Spleen (tissue), 11 donors: ENCODE results near the gene PRSS21. TPM values are rescaled to one million over a fixed set of nuclear protein-coding genes. Genes with fewer than 3 reads are reported as not detected.

Source experiments
- DNase-seq: peaks from one replicate; pipeline ENCODE4 v3.0.0-alpha.2; 2020
- H3K27ac ChIP-seq, 8 donors: fragments of 200-600 bp; sonication (generic) in 7 of 8; 1 replicate in 4 of 8; 2 replicates in 4 of 8; pipeline versions ENCODE4 v1.5.0 to v1.8.0; 2016 to 2021; ENCODE audit warnings: inconsistent platforms in 4 of 8, mild to moderate bottlenecking in 4 of 8, moderate library complexity in 1 of 8
- H3K27me3 ChIP-seq, 7 donors: fragments of 200-600 bp; sonication (generic) in 6 of 7; replicated peaks in 1 of 7; 1 replicate in 4 of 7; 2 replicates in 3 of 7; pipeline versions ENCODE4 v1.5.0 to v1.8.0; 2016 to 2021; ENCODE audit warnings: inconsistent platforms in 3 of 7, mild to moderate bottlenecking in 1 of 7
- H3K36me3 ChIP-seq, 6 donors: fragments of 200-600 bp; sonication (generic) in 5 of 6; 1 replicate in 4 of 6; 2 replicates in 2 of 6; pipeline versions ENCODE4 v1.5.0 to v1.8.0; 2016 to 2021; ENCODE audit warnings: inconsistent platforms in 2 of 6
- H3K4me1 ChIP-seq, 6 donors: fragments of 200-600 bp; sonication (generic) in 5 of 6; 1 replicate in 3 of 6; 2 replicates in 3 of 6; pipeline versions ENCODE4 v1.5.0 to v1.8.0; 2016 to 2021; ENCODE audit warnings: inconsistent platforms in 3 of 6
- H3K4me3 ChIP-seq, 8 donors: fragments of 200-600 bp; sonication (generic) in 7 of 8; 1 replicate in 4 of 8; 2 replicates in 4 of 8; pipeline versions ENCODE4 v1.5.0 to v1.8.0; 2016 to 2021; ENCODE audit warnings: inconsistent platforms in 4 of 8, mild to moderate bottlenecking in 4 of 8, moderate library complexity in 2 of 8
- H3K9me3 ChIP-seq, 8 donors: fragments of 200-600 bp; sonication (generic) in 7 of 8; 1 replicate in 4 of 8; 2 replicates in 4 of 8; pipeline versions ENCODE4 v1.5.0 to v1.8.0; 2016 to 2021; ENCODE audit warnings: inconsistent platforms in 4 of 8
- POLR2A ChIP-seq, 3 donors: fragments of 450-650 bp; IDR thresholded peaks; one replicate each; pipeline ENCODE4 v1.5.1; 2017; ENCODE audit warnings: antibody characterized with exemption in 3 of 3, mild to moderate bottlenecking in 1 of 3
- POLR2AphosphoS5 ChIP-seq, 3 donors: sonication (generic); formaldehyde crosslinking; IDR thresholded peaks; one replicate each; pipeline ENCODE4 v1.5.1; 2017; ENCODE audit warnings: antibody characterized with exemption in 3 of 3
- WGBS, 5 donors: extraction: QIAGEN DNeasy Blood & Tissue Kit in 3 of 5; methylation state at CpG; one replicate each; pipeline versions ENCODE4 v1.1.5 to v1.1.7; 2013 to 2018; 5-methylcytosine and 5-hydroxymethylcytosine counted together
- intact Hi-C: fragments of 100-400 bp; cut with DNase I; formaldehyde crosslinking; loops from one replicate; pipeline ENCODE4 v1.15.0; 2023; ENCODE audit warnings: low total_unique reads
- polyA plus RNA-seq, 3 donors: library from polyadenylated mRNA; stranded (reverse); fragments of 200-250 nt; gene quantifications; one replicate each; pipeline ENCODE4 v1.2.1, GENCODE V29; 2013
- total RNA-seq, 7 donors: library from RNA; depleted of rRNA in 3 of 7; stranded (reverse); fragments of >200 nt in 3 of 7; fragmentation: NEBNext Ultra II Directional in 4 of 7; extraction: Animal tissue kit (Norgen Biotek cat#: 25700) in 4 of 7; gene quantifications; one replicate each; pipeline versions ENCODE4 v1.1.0 to v1.2.1, GENCODE V29; 2016 to 2021
- TF ChIP-seq, protein P1 (sequence below), 11 experiments: fragments of 200-600 bp in 7 of 11; fragments of 450-650 bp in 4 of 11; sonication (generic) in 4 of 11; IDR thresholded peaks in 8 of 11; conservative IDR thresholded peaks in 3 of 11; 1 replicate in 7 of 11; 2 replicates in 4 of 11; pipeline versions ENCODE4 v1.4.0 to v1.8.0; 2016 to 2021; ENCODE audit warnings: antibody characterized with exemption in 11 of 11, inconsistent platforms in 4 of 11, mild to moderate bottlenecking in 1 of 11
- donor health status: healthy with polysubstance abuse.
- donor health status: DM: no; HTN: no; CAD: no; lungs with moderate emphysema.
- donor health status: DM: no; HTN: no; CAD: no.
- donor health status: Bipolar disorder and iron deficiency.
- donor health status: healthy.
- donor health status: DM: no; HTN: no; CAD: no.
- donor health status: DM: yes; HTN: yes; CAD: no.

The PRSS21 gene
- total and polyA plus RNA-seq, 10 donors = 0.49 to 4.9 (median 1.6) TPM

- peaks cover 5 to 23% (median 17%) of the 10 kb centered on the region in 6 donors for H3K4me1 ChIP-seq
- no peak overlapping the region for H3K27ac ChIP-seq
- WGBS, 5 donors = 56 to 62% (median 58%) methylated on average over 12 to 15 of the region's 15 CpGs
- intact Hi-C loops = no loop called here
- peaks cover 0 to 51% (median 38%) of the 10 kb centered on the region in 7 donors for H3K27me3 ChIP-seq
- no peak for DNase-seq
- TF ChIP-seq, protein P1, sequence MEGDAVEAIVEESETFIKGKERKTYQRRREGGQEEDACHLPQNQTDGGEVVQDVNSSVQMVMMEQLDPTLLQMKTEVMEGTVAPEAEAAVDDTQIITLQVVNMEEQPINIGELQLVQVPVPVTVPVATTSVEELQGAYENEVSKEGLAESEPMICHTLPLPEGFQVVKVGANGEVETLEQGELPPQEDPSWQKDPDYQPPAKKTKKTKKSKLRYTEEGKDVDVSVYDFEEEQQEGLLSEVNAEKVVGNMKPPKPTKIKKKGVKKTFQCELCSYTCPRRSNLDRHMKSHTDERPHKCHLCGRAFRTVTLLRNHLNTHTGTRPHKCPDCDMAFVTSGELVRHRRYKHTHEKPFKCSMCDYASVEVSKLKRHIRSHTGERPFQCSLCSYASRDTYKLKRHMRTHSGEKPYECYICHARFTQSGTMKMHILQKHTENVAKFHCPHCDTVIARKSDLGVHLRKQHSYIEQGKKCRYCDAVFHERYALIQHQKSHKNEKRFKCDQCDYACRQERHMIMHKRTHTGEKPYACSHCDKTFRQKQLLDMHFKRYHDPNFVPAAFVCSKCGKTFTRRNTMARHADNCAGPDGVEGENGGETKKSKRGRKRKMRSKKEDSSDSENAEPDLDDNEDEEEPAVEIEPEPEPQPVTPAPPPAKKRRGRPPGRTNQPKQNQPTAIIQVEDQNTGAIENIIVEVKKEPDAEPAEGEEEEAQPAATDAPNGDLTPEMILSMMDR (IDR thresholded peaks at IDR 0.05 in 8 of 11, conservative IDR thresholded peaks at IDR 0.05 in 3 of 11) = no peak
- TF ChIP-seq POLR2AphosphoS5 (IDR thresholded peaks at IDR 0.05) (no peak), POLR2A (IDR thresholded peaks at IDR 0.05) (no peak)
- no peaks in the 10 kb centered on the region for H3K9me3 ChIP-seq
- H3K4me3 ChIP-seq = peak overlapping the region; percentile 38 to 78 (median 43)
- no peaks in the 10 kb centered on the region for H3K36me3 ChIP-seq
Observed at GRCh38 chr16:2784358-2785100, 32.5 kb upstream of the PRSS21 start.

GRCh38 chr16:2785101-2785991 is 31.7 kb upstream of the PRSS21 start:
- TF ChIP-seq POLR2AphosphoS5 (IDR thresholded peaks at IDR 0.05) (peak in 1 of 3 donors; percentile 16), POLR2A (IDR thresholded peaks at IDR 0.05) (no peak)
- TF ChIP-seq, protein P1 (IDR thresholded peaks at IDR 0.05 in 8 of 11, conservative IDR thresholded peaks at IDR 0.05 in 3 of 11) = peak in 2 of 11 experiments; percentile 7 to 29
- intact Hi-C loops = no loop called here
- 14 to 20% (median 18%) methylated on average over 35 to 79 of the region's 79 CpGs for WGBS, 5 donors

GRCh38 chr16:2786061-2786825 is 30.8 kb upstream of the PRSS21 start:
- no peaks in the 10 kb centered on the region for H3K9me3 ChIP-seq
- peak overlapping the region in 3 of 8 donors; percentile 42 to 78 (median 42) for H3K4me3 ChIP-seq
- no peak overlapping the region for H3K27ac ChIP-seq
- peaks cover 0 to 65% (median 48%) of the 10 kb centered on the region in 7 donors for H3K27me3 ChIP-seq
- H3K36me3 ChIP-seq = no peaks in the 10 kb centered on the region
- peak; percentile 54 for DNase-seq
- peaks cover 5 to 21% (median 17%) of the 10 kb centered on the region in 6 donors for H3K4me1 ChIP-seq
- TF ChIP-seq, protein P1 (IDR thresholded peaks at IDR 0.05 in 8 of 11, conservative IDR thresholded peaks at IDR 0.05 in 3 of 11) = no peak
- TF ChIP-seq POLR2A (IDR thresholded peaks at IDR 0.05) = no peak
- no peak for TF ChIP-seq POLR2AphosphoS5 (IDR thresholded peaks at IDR 0.05)
- WGBS, 5 donors = 54 to 60% (median 57%) methylated on average over 15 of the region's 15 CpGs
- intact Hi-C loops = no loop called here

More at GRCh38 chr16:2785101-2785991, 31.7 kb upstream of the PRSS21 start:
- Histone ChIP-seq H3K9me3 (no peaks in the 10 kb centered on the region), H3K4me1 (peaks cover 5 to 21% (median 17%) of the 10 kb centered on the region in 6 donors), H3K27me3 (peaks cover 0 to 56% (median 39%) of the 10 kb centered on the region in 7 donors), H3K4me3 (peak overlapping the region; percentile 38 to 78 (median 43)), H3K36me3 (no peaks in the 10 kb centered on the region), H3K27ac (no peak overlapping the region)
- peak; percentile 80 for DNase-seq
